ENCODE results near the gene CCDC70. TPM values are rescaled to one million over a fixed set of nuclear protein-coding genes. Genes with fewer than 3 reads are reported as not detected.

The CCDC70 gene
- total RNA-seq, 6 donors from 2014 or later: not detected

GRCh38 chr13:51882570-51883225 is 20.9 kb downstream of the CCDC70 start:
- H3K27ac ChIP-seq: no peak overlapping the region
- TF ChIP-seq EP300 (IDR thresholded peaks at IDR 0.05) (no peak), POLR2A (IDR thresholded peaks at IDR 0.05) (no peak), CTCF (IDR thresholded peaks at IDR 0.05) (no peak), POLR2AphosphoS5 (IDR thresholded peaks at IDR 0.05) (no peak)
- no peaks in the 10 kb centered on the region for H3K4me1 ChIP-seq
- H3K36me3 ChIP-seq: no peaks in the 10 kb centered on the region
- DNase-seq (peak in 1 of 2 donors; percentile 42), ATAC-seq (ENCODE audit: low FRiP score in 2 of 2) (no peak)
- H3K27me3 ChIP-seq: no peaks in the 10 kb centered on the region
- no peaks in the 10 kb centered on the region for H3K9me3 ChIP-seq
- H3K4me3 ChIP-seq: no peak overlapping the region
- 94 to 98% methylated on average over 4 to 6 of the region's 6 CpGs for WGBS, 2 donors

DNA sequence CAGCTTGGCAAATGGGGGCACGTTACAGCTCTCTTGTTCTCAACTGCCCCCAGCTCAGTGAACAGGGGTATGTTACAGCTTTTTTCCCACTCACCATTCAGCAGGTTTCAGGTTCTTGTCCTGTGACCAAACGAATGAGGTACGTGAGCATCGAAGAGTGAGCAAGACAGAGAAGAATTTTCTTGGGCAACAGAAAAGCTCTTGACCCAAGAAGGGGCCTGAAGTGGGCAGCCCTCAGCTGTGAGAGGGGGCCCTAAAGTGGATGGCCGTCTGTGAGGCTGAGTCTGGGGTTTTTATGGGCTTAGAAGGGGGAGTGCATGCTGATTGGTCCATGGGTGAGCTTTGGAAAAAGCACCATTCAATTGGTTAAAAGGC is 21.4 kb downstream of the CCDC70 start:
- DNase-seq: no peak
- Histone ChIP-seq H3K9me3 (no peaks in the 10 kb centered on the region), H3K4me1 (no peaks in the 10 kb centered on the region), H3K27me3 (no peaks in the 10 kb centered on the region), H3K27ac (no peak overlapping the region), H3K36me3 (no peaks in the 10 kb centered on the region), H3K4me3 (no peak overlapping the region)
- TF ChIP-seq CTCF (IDR thresholded peaks at IDR 0.05): no peak
- WGBS, 2 donors: 72 to 76% methylated on average over 5 of the region's 5 CpGs
- ATAC-seq (ENCODE audit: low FRiP score in 2 of 2): no peak

DNA sequence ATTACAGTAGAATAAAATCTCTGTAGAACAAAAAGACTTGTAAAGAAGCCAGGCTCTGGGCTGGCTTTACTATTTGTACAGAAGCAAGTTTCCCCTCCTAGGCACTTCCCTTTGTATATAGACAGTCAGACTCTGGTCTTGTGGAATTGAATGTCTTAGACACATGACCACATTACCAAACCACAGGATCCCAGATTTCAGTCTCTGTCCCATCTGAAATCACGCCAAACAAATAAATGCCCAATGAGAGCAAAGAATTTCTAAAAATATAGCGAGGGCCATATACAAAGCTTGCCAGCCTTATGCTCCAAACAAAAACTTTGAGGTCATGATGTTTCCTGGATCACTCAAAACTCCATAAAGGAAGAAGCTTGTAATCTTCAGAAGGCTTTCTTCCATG is 23.9 kb downstream of the CCDC70 start:
- DNase-seq: no peak
- WGBS, 2 donors: 79 to 83% methylated on average over 2 of the region's 2 CpGs
- TF ChIP-seq EP300 (IDR thresholded peaks at IDR 0.05) (no peak), POLR2AphosphoS5 (IDR thresholded peaks at IDR 0.05) (no peak), CTCF (IDR thresholded peaks at IDR 0.05) (no peak), POLR2A (IDR thresholded peaks at IDR 0.05) (no peak)
- no peak for ATAC-seq (ENCODE audit: low FRiP score in 2 of 2)
- Histone ChIP-seq H3K9me3 (no peaks in the 10 kb centered on the region), H3K4me1 (no peaks in the 10 kb centered on the region), H3K36me3 (no peaks in the 10 kb centered on the region), H3K27me3 (no peaks in the 10 kb centered on the region), H3K4me3 (no peak overlapping the region), H3K27ac (no peak overlapping the region)

GRCh38 chr13:51887468-51887867 is 25.7 kb downstream of the CCDC70 start:
- Histone ChIP-seq H3K27me3 (no peaks in the 10 kb centered on the region), H3K9me3 (no peaks in the 10 kb centered on the region), H3K27ac (no peak overlapping the region), H3K36me3 (no peaks in the 10 kb centered on the region), H3K4me1 (no peaks in the 10 kb centered on the region), H3K4me3 (no peak overlapping the region)
- ATAC-seq (ENCODE audit: low FRiP score in 2 of 2) (no peak), DNase-seq (no peak)
- TF ChIP-seq CTCF (IDR thresholded peaks at IDR 0.05) (no peak), POLR2AphosphoS5 (IDR thresholded peaks at IDR 0.05) (no peak), POLR2A (IDR thresholded peaks at IDR 0.05) (no peak), EP300 (IDR thresholded peaks at IDR 0.05) (no peak)
- WGBS, 2 donors: 64 to 86% methylated on average over 2 of the region's 2 CpGs

- ATAC-seq (ENCODE audit: low FRiP score in 2 of 2) (no peak), DNase-seq (no peak)
- H3K27me3 ChIP-seq: no peaks in the 10 kb centered on the region
- no peaks in the 10 kb centered on the region for H3K4me1 ChIP-seq
- WGBS, 2 donors: 51 to 58% methylated on average over 3 of the region's 3 CpGs
- no peaks in the 10 kb centered on the region for H3K36me3 ChIP-seq
- no peak overlapping the region for H3K27ac ChIP-seq
- H3K9me3 ChIP-seq: no peaks in the 10 kb centered on the region
- no peak overlapping the region for H3K4me3 ChIP-seq
- TF ChIP-seq POLR2A (IDR thresholded peaks at IDR 0.05) (no peak), CTCF (IDR thresholded peaks at IDR 0.05) (no peak)
These were observed 30.9 kb downstream of the CCDC70 start for GRCh38 chr13:51892657-51893056.
